K562 (cell line): Measurements from ENCODE around the gene DPAGT1. TPM values are rescaled to one million over a fixed set of nuclear protein-coding genes. Genes with fewer than 3 reads are reported as not detected.

Experiments
- CEBPB ChIP-seq: fragments of 450-650 bp; IDR thresholded peaks from 2 replicates; pipeline ENCODE4 v1.6.1; 2016; ENCODE audit warnings: missing genetic modification characterization, missing compliant biosample characterization
- CUX1 ChIP-seq: fragments of 200-800 bp; sonication (Bioruptor generic); IDR thresholded peaks from 2 replicates; pipeline ENCODE4 v1.6.1; 2016; ENCODE audit warnings: missing genetic modification characterization, missing compliant biosample characterization
- HBP1 ChIP-seq: fragments of 450-650 bp; formaldehyde crosslinking; IDR thresholded peaks from 2 replicates; pipeline ENCODE4 v1.4.0; 2022; ENCODE audit warnings: missing genetic modification characterization
- HDGF ChIP-seq: fragments of 450-650 bp; IDR thresholded peaks from 2 replicates; pipeline ENCODE4 v1.6.1; 2016
- MYC ChIP-seq, 2 experiments: fragments of 250-450 bp in 1 of 2; sonication (Bioruptor Pico) in 1 of 2; IDR thresholded peaks; 2 replicates each; pipeline versions ENCODE4 v1.5.1 to v1.6.1; 2012 to 2021; ENCODE audit warnings: low read depth in 2 of 2, borderline replicate concordance in 1 of 2, improper control_type of control experiment in 1 of 2, low read length in 1 of 2, mild to moderate bottlenecking in 1 of 2, moderate library complexity in 1 of 2
- RERE ChIP-seq: sonication (generic); formaldehyde crosslinking; IDR thresholded peaks from 2 replicates; pipeline ENCODE4 v1.8.0; 2023; ENCODE audit warnings: missing genetic modification reagents, mild to moderate bottlenecking, borderline replicate concordance
- ZFPM2 ChIP-seq: fragments of 250-450 bp; sonication (Bioruptor Pico); IDR thresholded peaks from 2 replicates; pipeline ENCODE4 v1.5.1; 2022; ENCODE audit warnings: mild to moderate bottlenecking
- ZMIZ1 ChIP-seq, 2 experiments: fragments of 150-350 bp in 1 of 2; IDR thresholded peaks; 2 replicates each; pipeline ENCODE4 v1.6.1; 2012 to 2016; ENCODE audit warnings: low read depth in 2 of 2, low read length in 2 of 2, mild to moderate bottlenecking in 1 of 2, moderate library complexity in 1 of 2
- ZNF282 ChIP-seq: sonication (generic); formaldehyde crosslinking; IDR thresholded peaks from 2 replicates; pipeline ENCODE4 v1.8.1; 2023; ENCODE audit warnings: missing genetic modification reagents
- polyA plus RNA-seq, 8 experiments: library from polyadenylated mRNA; depleted of rRNA in 4 of 8; stranded (reverse) in 5 of 8; unstranded in 3 of 8; fragments of >200 nt; fragmentation: Nextera tagmentation in 2 of 8; fragmentation: Illumina TruSeq in 1 of 8; extraction: Ambion mirVana in 2 of 8; extraction: Trizol in 1 of 8; gene quantifications; 2 replicates each; pipeline versions ENCODE4 v1.2.1 to v1.2.3, GENCODE V29; 2011 to 2014; ENCODE audit warnings: inconsistent platforms in 1 of 8, missing spikeins in 1 of 8
- total RNA-seq, 7 experiments: library from RNA; depleted of rRNA in 6 of 7; stranded (reverse); fragments of >200 nt in 6 of 7; fragmentation: Illumina TruSeq in 2 of 7; extraction: Trizol in 2 of 7; gene quantifications; 2 replicates each; pipeline versions ENCODE4 v1.2.1 to v1.2.3, GENCODE V29; 2011 to 2021; ENCODE audit warnings: low replicate concordance in 1 of 7

DPAGT1 gene
- total and polyA plus RNA-seq, 9 of the 15 experiments (the other 6 are each of a cell fraction or from before 2014, with no cell fraction given): 29.9 to 135 (median 85.0) TPM

- TF ChIP-seq MYC (IDR thresholded peaks at IDR 0.05; ENCODE audit: low read depth, low read length): no peak
- TF ChIP-seq MYC (CRISPR knock-in tag; IDR thresholded peaks at IDR 0.05; ENCODE audit: borderline replicate concordance, low read depth): peak; percentile 76; the same call in 1 of the 2 replicates
- TF ChIP-seq HDGF: no peak
- TF ChIP-seq CEBPB: no peak
- TF ChIP-seq RERE: no peak
- no peak for TF ChIP-seq ZFPM2
- TF ChIP-seq HBP1 (CRISPR knock-in tag): no peak
- TF ChIP-seq ZNF282 (CRISPR knock-in tag): no peak
- no peak for TF ChIP-seq ZMIZ1 (IDR thresholded peaks at IDR 0.05; ENCODE audit: low read depth in 2 of 2, low read length in 2 of 2)
- no peak for TF ChIP-seq CUX1 (CRISPR knock-in tag)
Measured at GRCh38 chr11:119093942-119094815, 7.5 kb downstream of the DPAGT1 start (continued).
